ENCODE measurements around the gene CARS2. TPM values are rescaled to one million over a fixed set of nuclear protein-coding genes. Genes with fewer than 3 reads are reported as not detected.

CARS2 gene
- total RNA-seq, 3 donors from 2014 or later = 39.8 to 71.4 (median 56.4) TPM

DNA sequence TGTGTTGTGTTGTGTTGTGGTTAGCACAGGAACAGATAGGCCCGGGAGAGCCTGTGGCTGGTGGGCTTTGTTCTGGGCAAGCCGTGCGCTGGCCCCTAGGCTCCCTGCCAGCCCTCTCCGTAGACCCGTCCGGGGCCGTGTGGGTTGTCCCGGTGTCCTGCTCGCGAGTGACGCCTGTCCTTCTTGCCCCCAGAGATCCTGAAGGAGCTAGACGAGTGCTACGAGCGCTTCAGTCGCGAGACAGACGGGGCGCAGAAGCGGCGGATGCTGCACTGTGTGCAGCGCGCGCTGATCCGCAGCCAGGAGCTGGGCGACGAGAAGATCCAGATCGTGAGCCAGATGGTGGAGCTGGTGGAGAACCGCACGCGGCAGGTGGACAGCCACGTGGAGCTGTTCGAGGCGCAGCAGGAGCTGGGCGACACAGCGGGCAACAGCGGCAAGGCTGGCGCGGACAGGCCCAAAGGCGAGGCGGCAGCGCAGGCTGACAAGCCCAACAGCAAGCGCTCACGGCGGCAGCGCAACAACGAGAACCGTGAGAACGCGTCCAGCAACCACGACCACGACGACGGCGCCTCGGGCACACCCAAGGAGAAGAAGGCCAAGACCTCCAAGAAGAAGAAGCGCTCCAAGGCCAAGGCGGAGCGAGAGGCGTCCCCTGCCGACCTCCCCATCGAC, 13.3 kb upstream of the CARS2 start:
- intact Hi-C loops (cut with DNase I, micrococcal nuclease) = loop anchor here in 1 of 2 donors (10.0 kb wide), 1 partner anchor 196 kb away; the partner anchor contains the start of gene ANKRD10
- TF ChIP-seq, protein P1, sequence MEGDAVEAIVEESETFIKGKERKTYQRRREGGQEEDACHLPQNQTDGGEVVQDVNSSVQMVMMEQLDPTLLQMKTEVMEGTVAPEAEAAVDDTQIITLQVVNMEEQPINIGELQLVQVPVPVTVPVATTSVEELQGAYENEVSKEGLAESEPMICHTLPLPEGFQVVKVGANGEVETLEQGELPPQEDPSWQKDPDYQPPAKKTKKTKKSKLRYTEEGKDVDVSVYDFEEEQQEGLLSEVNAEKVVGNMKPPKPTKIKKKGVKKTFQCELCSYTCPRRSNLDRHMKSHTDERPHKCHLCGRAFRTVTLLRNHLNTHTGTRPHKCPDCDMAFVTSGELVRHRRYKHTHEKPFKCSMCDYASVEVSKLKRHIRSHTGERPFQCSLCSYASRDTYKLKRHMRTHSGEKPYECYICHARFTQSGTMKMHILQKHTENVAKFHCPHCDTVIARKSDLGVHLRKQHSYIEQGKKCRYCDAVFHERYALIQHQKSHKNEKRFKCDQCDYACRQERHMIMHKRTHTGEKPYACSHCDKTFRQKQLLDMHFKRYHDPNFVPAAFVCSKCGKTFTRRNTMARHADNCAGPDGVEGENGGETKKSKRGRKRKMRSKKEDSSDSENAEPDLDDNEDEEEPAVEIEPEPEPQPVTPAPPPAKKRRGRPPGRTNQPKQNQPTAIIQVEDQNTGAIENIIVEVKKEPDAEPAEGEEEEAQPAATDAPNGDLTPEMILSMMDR (IDR thresholded peaks at IDR 0.05) = no peak
- DNase-seq (peak in 1 of 3 donors; percentile 58), ATAC-seq (no peak)
- Histone ChIP-seq H3K9me3 (no peaks in the 10 kb centered on the region), H3K4me1 (ENCODE audit: low read depth) (peaks cover 3% of the 10 kb centered on the region), H3K36me3 (ENCODE audit: low read depth) (no peaks in the 10 kb centered on the region), H3K4me3 (no peak overlapping the region)

DNA sequence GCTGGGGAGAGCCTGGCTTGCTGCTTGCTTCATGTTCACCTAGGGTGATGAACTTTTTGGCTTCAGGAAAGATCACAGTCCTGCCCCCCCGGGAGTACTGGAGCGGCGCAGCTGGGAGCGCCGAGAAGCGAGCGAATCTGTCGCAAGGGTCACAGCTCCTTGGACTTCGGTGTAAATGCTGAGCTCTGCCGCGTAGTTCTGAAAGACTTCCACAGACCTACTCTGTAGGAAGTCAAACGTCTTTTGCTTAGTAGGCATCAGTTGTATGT, 10.3 kb upstream of the CARS2 start:
- H3K4me1 ChIP-seq (ENCODE audit: low read depth) = peaks cover 6% of the 10 kb centered on the region
- peak overlapping the region; percentile 58 for H3K4me3 ChIP-seq
- no peaks in the 10 kb centered on the region for H3K9me3 ChIP-seq
- TF ChIP-seq, protein P1 (IDR thresholded peaks at IDR 0.05) = no peak
- DNase-seq = peak in 2 of 3 donors; percentile 68 to 71
- ATAC-seq = no peak
- intact Hi-C loops (cut with DNase I, micrococcal nuclease) = loop anchor here in 1 of 2 donors (10.0 kb wide), 1 partner anchor 199 kb away; the partner anchor contains the start of gene ANKRD10
- H3K36me3 ChIP-seq (ENCODE audit: low read depth) = peaks cover 6% of the 10 kb centered on the region

DNA sequence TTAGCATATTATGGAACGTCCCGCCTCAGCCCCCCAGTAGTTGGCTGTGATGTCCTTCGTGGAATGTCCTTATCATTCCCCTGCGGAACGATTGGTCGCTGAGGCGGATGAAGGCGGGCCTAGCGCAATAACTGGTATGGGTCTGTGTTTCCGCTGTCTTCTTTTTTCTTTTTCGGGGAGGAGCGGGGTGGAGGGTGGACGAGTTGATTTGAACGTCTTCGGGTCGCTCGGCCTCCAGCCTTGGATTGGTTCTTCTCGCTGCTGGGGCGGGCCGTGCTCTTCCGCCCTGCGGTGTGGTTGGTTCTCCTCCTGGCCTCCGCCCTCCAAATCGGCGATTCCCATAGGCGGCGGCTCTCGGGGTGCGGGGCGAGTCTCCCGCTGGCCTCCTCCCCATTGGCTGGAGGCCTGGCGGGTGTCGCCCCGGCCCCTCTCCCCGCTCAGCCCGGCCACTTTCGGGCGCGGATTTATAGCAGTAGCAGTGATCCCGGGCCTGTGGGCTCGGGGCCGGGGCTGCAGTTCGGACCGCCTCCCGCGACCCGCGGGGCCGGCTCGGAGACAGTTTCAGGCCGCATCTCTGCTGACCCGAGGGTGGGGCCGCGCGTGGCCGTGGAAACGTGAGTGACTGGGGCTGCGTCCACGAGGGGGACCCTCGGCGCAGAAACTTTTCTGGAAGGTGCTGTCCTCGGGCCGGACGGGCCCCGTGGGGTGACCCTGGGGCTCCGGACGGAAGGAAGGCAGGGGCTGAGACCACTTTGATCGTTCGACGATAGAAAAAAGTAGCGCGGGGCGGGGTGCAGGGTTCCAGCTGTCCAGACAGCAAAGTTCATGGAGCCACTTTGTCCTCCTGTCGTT, 9.7 kb upstream of the CARS2 start:
- Histone ChIP-seq H3K4me1 (ENCODE audit: low read depth) (peaks cover 10% of the 10 kb centered on the region), H3K36me3 (ENCODE audit: low read depth) (peaks cover 6% of the 10 kb centered on the region), H3K4me3 (peak overlapping the region; percentile 58), H3K9me3 (no peaks in the 10 kb centered on the region)
- peak; percentile 98 to 99 (median 98) for DNase-seq
- peak; percentile 65 for ATAC-seq
- intact Hi-C loops (cut with DNase I, micrococcal nuclease) = loop anchor here in 1 of 2 donors (10.0 kb wide), 1 partner anchor 199 kb away; the partner anchor contains the start of gene ANKRD10
- TF ChIP-seq, protein P1 (IDR thresholded peaks at IDR 0.05) = peak; percentile 19

DNA sequence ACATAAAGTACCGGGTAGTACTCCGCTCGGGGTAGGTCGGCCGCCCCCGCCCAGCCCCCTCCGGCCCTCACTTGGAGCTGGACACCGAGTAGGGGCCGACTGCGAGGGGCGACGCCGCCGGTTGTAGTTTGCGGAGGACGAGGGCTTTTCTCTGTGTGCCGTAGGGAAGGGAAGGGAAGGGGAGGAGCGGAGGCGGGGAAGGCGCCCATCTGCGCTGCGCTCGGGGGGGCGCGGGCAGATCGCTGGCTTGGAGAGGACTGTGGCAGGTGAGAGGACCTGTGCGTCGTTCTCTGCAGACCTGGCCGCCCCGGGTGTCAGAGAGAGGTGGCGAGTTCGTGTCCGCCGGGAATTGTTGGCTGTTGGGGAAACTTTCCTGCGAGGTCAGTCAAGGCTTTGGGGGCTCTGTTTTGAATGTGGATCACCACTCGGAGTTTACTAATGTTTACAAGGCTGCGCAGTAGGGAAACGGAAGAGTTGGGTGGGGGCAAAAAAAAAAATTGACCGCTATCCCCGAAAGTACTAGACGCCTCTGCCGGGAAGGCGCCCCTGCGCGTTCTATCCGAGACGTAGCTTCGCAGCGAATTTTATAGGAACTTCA, 9.0 kb upstream of the CARS2 start:
- Histone ChIP-seq H3K36me3 (ENCODE audit: low read depth) (peaks cover 6% of the 10 kb centered on the region), H3K4me1 (ENCODE audit: low read depth) (peaks cover 10% of the 10 kb centered on the region), H3K4me3 (peak overlapping the region; percentile 58), H3K9me3 (no peaks in the 10 kb centered on the region)
- peak; percentile 3 for ATAC-seq
- peak; percentile 69 to 83 (median 78) for DNase-seq
- intact Hi-C loops (cut with DNase I, micrococcal nuclease) = loop anchor here in 1 of 2 donors (10.0 kb wide), 1 partner anchor 200 kb away; the partner anchor contains the start of gene ANKRD10
- TF ChIP-seq, protein P1 (IDR thresholded peaks at IDR 0.05) = no peak

DNA sequence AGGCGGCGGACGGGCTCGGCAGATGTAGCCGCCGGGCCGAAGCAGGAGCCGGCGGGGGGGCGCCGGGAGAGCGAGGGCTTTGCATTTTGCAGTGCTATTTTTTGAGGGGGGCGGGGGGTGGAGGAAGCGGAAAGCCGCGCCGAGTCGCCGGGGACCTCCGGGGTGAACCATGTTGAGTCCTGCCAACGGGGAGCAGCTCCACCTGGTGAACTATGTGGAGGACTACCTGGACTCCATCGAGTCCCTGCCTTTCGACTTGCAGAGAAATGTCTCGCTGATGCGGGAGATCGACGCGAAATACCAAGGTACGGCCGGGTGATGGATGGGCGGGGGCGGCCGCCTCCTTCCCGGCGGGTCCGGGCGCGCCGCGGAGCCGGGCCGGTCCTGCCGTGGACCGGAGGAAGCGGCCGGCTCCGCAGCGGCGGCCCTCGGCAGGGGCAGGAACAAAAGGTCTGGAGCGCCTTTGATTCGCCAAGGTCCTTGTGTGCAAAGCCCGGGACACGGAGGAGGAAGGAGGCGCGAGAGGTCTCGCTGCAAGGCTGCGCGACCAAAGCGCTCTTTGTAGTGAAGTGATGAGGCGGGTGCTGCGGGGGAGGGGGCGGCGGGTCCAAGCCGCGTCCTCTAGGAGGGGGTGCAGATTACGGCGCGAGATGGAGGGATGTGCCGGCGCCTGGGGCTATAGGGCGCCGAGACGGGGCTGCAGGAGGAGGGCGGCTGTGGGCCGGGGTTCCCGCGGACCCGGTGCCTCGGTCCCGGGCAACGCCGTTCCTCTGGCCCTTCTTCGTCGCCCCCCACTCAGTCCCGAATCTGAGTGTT, 8.3 kb upstream of the CARS2 start:
- peaks cover 6% of the 10 kb centered on the region for H3K36me3 ChIP-seq (ENCODE audit: low read depth)
- H3K4me3 ChIP-seq = peak overlapping the region; percentile 58
- H3K4me1 ChIP-seq (ENCODE audit: low read depth) = peaks cover 10% of the 10 kb centered on the region
- ATAC-seq (no peak), DNase-seq (peak; percentile 73 to 85 (median 74))
- H3K9me3 ChIP-seq = no peaks in the 10 kb centered on the region
- TF ChIP-seq, protein P1 (IDR thresholded peaks at IDR 0.05) = no peak
- intact Hi-C loops (cut with DNase I, micrococcal nuclease) = loop anchor here in 1 of 2 donors (10.0 kb wide), 1 partner anchor 201 kb away; the partner anchor contains the start of gene ANKRD10

All from mucosa of descending colon (tissue), 3 donors.